Activated CD4-positive, alpha-beta T cell treated with anti-CD3 and anti-CD28 coated beads, Interleukin-2, Interleukin-4, amounts not matched to agents 100 ng/mL and 50 ng/mL, durations not matched to agents 16 hours and 8 hours (primary cell): Measurements from ENCODE around the gene USP53.
"Not testable (repeated sequence)": the region's sequence is repeated elsewhere in the genome, so short reads cannot be mapped to it uniquely, and the experiment has no call there.

Experiments
- DNase-seq: peaks from one replicate; pipeline ENCODE4 v3.0.0-alpha.2; 2020; ENCODE audit warnings: low spot score

USP53 gene

DNA sequence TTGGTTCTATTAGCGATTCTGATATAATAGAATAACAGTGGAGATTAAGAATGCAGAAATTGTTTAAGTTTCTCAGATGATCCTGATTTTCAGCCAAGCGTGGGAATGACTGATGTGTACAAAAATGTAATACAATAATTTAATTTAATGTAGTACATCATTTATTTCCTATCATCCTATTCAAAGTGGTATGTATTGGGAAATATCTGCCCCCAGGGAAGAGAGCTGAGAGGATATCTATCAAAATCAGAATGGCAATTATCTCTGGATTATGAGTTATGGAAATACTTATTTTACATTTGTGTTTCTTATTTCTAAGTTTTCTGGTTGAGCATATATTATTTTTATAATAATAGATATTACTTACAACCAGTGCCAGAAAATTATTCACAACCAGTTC lies 105.5 kb downstream of the USP53 start:
- no peak for DNase-seq

GRCh38 chr4:119321921-119322687 lies 109.6 kb downstream of the USP53 start, which contains the start of gene FABP2:
Gene FABP2, minus strand, starts transcription at chr4:119322138. Its CDS starts 36 bp downstream, at chr4:119322102.
- DNase-seq, result no peak

DNA sequence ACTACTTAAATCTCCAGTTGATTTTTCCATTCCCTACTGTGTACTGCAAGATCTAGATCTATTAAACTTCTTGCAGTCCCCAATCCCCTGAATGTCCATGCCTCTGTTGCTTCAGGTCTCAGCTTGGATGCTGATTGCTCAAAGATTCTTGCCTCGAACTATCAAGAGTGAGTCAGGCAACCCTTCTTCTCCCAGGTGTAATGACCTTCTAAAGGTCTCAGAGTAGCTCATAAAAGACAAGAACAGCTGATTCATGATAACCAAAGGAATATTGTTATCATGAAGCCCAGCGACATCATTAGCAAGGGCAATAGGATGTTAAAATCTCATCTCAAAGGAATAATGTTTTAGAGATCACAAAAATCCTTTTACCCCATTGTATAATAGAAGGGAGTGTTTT lies 116.2 kb downstream of the USP53 start:
- DNase-seq, result no peak

GRCh38 chr4:119329835-119330620 lies 117.5 kb downstream of the USP53 start:
- no peak for DNase-seq

- not testable (repeated sequence) for DNase-seq
Observed at GRCh38 chr4:119336332-119336979, 123.9 kb downstream of the USP53 start.

- no peak for DNase-seq
Observed at GRCh38 chr4:119337010-119337409, 124.5 kb downstream of the USP53 start.

GRCh38 chr4:119339895-119340294 lies 127.4 kb downstream of the USP53 start:
- DNase-seq, result not testable (repeated sequence)

DNA sequence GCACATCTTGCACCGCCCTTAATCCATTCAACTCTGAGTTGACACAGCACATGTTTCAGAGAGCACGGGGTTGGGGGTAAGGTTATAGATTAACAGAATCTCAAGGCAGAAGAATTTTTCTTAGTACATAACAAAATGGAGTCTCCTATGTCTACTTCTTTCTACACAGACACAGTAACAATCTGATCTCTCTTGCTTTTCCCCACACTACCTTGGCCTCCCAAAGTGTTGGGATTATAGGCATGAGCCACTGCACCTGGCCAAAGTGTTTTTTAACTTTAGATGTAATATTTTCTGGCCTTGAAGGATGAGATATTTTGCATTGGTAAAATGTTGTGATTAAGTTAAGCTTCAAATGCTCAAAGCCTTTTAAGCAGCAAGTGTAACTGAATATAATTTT lies 130.8 kb downstream of the USP53 start:
- DNase-seq, result not testable (repeated sequence)
